HG02970 (cell line): ENCODE data around the gene RASSF5.
A peak's percentile ranks its signal among the peaks of the same experiment; 100 is the strongest.
"Not testable (repeated sequence)": the region's sequence is repeated elsewhere in the genome, so short reads cannot be mapped to it uniquely, and the experiment has no call there.

ENCODE experiments used
- ATAC-seq: cut with Tn5 transposase; IDR thresholded peaks from one replicate; pipeline ENCODE4 v1.9.1; 2021; ENCODE audit warnings: mild to moderate bottlenecking, moderate library complexity, moderate number of reproducible peaks; ENCODE audit not compliant: unreplicated experiment, low FRiP score

RASSF5 gene

GRCh38 chr1:206563367-206564207 is 56.3 kb downstream of the RASSF5 start:
- peak; percentile 17 for ATAC-seq

GRCh38 chr1:206565995-206566394 is 58.7 kb downstream of the RASSF5 start:
- no peak for ATAC-seq

- no peak for ATAC-seq
Measured at GRCh38 chr1:206566999-206567398, 59.7 kb downstream of the RASSF5 start.

GRCh38 chr1:206568256-206568655 is 60.9 kb downstream of the RASSF5 start:
- ATAC-seq: no peak

GRCh38 chr1:206568779-206569352 is 61.5 kb downstream of the RASSF5 start:
- ATAC-seq: no peak

GRCh38 chr1:206569556-206569955 is 62.2 kb downstream of the RASSF5 start:
- no peak for ATAC-seq

- ATAC-seq: no peak
Measured at GRCh38 chr1:206570529-206570928, 63.2 kb downstream of the RASSF5 start.

- ATAC-seq: no peak
Measured at GRCh38 chr1:206572835-206573234, 65.5 kb downstream of the RASSF5 start.

GRCh38 chr1:206573319-206573718 is 66.0 kb downstream of the RASSF5 start:
- no peak for ATAC-seq

GRCh38 chr1:206573762-206574161 is 66.4 kb downstream of the RASSF5 start:
- ATAC-seq: no peak

- ATAC-seq: no peak
Measured at GRCh38 chr1:206575165-206575893, 68.0 kb downstream of the RASSF5 start.

GRCh38 chr1:206575894-206576737 is 68.8 kb downstream of the RASSF5 start:
- ATAC-seq: no peak

GRCh38 chr1:206577626-206578025 is 70.3 kb downstream of the RASSF5 start:
- ATAC-seq: no peak

GRCh38 chr1:206578068-206578977 is 71.0 kb downstream of the RASSF5 start:
- no peak for ATAC-seq

GRCh38 chr1:206578978-206579374 is 71.6 kb downstream of the RASSF5 start:
- ATAC-seq: no peak

GRCh38 chr1:206579747-206580437 is 72.6 kb downstream of the RASSF5 start:
- ATAC-seq: peak; percentile 63

GRCh38 chr1:206580438-206581113 is 73.2 kb downstream of the RASSF5 start:
- ATAC-seq: no peak

GRCh38 chr1:206581114-206581497 is 73.8 kb downstream of the RASSF5 start:
- not testable (repeated sequence) for ATAC-seq
